ENCODE results near the gene LRP1. TPM values are rescaled to one million over a fixed set of nuclear protein-coding genes. Genes with fewer than 3 reads are reported as not detected.

The LRP1 gene
- total and polyA plus RNA-seq, 2 of the 13 experiments (the other 11 are each of a cell fraction or from before 2014, with no cell fraction given) = 14.7 to 30.8 TPM

GRCh38 chr12:57138526-57139272 lies 10.4 kb downstream of the LRP1 start (continued):
- TF ChIP-seq CREM (IDR thresholded peaks at IDR 0.05) = peak; percentile 53; the same call in 1 of the 2 replicates
- no peak for TF ChIP-seq CREM (CRISPR knock-in tag; IDR thresholded peaks at IDR 0.05)
- TF ChIP-seq NRL (CRISPR knock-in tag; IDR thresholded peaks at IDR 0.05; ENCODE audit: borderline replicate concordance) = peak; percentile 12; the same call in 1 of the 2 replicates
- TF ChIP-seq ISL2 (CRISPR knock-in tag; IDR thresholded peaks at IDR 0.05) = no peak
- peak; percentile 62; the same call in 1 of the 2 replicates for TF ChIP-seq NR2C2 (CRISPR knock-in tag; IDR thresholded peaks at IDR 0.05; ENCODE audit: borderline replicate concordance)
- TF ChIP-seq KLF6 (CRISPR knock-in tag; IDR thresholded peaks at IDR 0.05) = no peak
- no peak for TF ChIP-seq ZNF101 (CRISPR knock-in tag; IDR thresholded peaks at IDR 0.05; ENCODE audit: borderline replicate concordance, low read depth)
- peak; percentile 17 to 65; a peak in 3 of 4 replicates for TF ChIP-seq MAFK (conservative IDR thresholded peaks at IDR 0.05 in 1 of 2, IDR thresholded peaks at IDR 0.05 in 1 of 2; ENCODE audit: low read length in 2 of 2)
- peak; percentile 71; the same call in 1 of the 2 replicates for TF ChIP-seq MEF2D (CRISPR knock-in tag; IDR thresholded peaks at IDR 0.05)
- no peak; the same call in 1 of the 2 replicates for TF ChIP-seq ETV5 (CRISPR knock-in tag; IDR thresholded peaks at IDR 0.05; ENCODE audit: borderline replicate concordance)
- TF ChIP-seq THYN1 (CRISPR knock-in tag; IDR thresholded peaks at IDR 0.05; ENCODE audit: borderline replicate concordance, low read depth) = no peak
- no peak for TF ChIP-seq ZSCAN12 (CRISPR knock-in tag; IDR thresholded peaks at IDR 0.05)
- 0 out of 2 replicates have a peak, but pooled peaks have one; percentile 37 for TF ChIP-seq SPEN (CRISPR knock-in tag; IDR thresholded peaks at IDR 0.05; ENCODE audit: low read depth)
- TF ChIP-seq ZNF850 (CRISPR knock-in tag; conservative IDR thresholded peaks at IDR 0.05) = no peak
- peak; percentile 32; the same call in 1 of the 2 replicates for TF ChIP-seq POGZ (CRISPR knock-in tag; IDR thresholded peaks at IDR 0.05)
- TF ChIP-seq PAXIP1 (CRISPR knock-in tag; conservative IDR thresholded peaks at IDR 0.05) = peak; percentile 85
- TF ChIP-seq PLSCR1 (CRISPR knock-in tag; IDR thresholded peaks at IDR 0.05; ENCODE audit: borderline replicate concordance) = no peak
- 0 out of 2 replicates have a peak, but pooled peaks have one; percentile 52 for TF ChIP-seq HBP1 (CRISPR knock-in tag; IDR thresholded peaks at IDR 0.05; ENCODE audit: low read depth)
- no peak for TF ChIP-seq RORA (CRISPR knock-in tag; IDR thresholded peaks at IDR 0.05)

All from HepG2 (cell line).